Astrocyte (in vitro differentiated cells and primary cell): ENCODE measurements around the gene OR2B2. TPM values are rescaled to one million over a fixed set of nuclear protein-coding genes. Genes with fewer than 3 reads are reported as not detected.
A peak's percentile ranks its signal among the peaks of the same experiment; 100 is the strongest.

ENCODE experiments used
- DNase-seq: peaks from one replicate; pipeline ENCODE4 v3.0.0-alpha.2; 2010; ENCODE audit warnings: low read depth
- FAIRE-seq: peaks from 2 replicates; lab custom pipeline; 2011; peaks lifted over from hg19 to GRCh38; lab: Jason Lieb, UNC
- H2AFZ ChIP-seq: 2 replicates; pipeline ENCODE4 v1.6.0; 2012; ENCODE audit warnings: low read depth, low read length, inconsistent platforms
- H3K27ac ChIP-seq: 2 replicates; pipeline ENCODE4 v1.5.1; 2011; ENCODE audit warnings: low read depth, low read length, inconsistent platforms
- H3K27me3 ChIP-seq: 2 replicates; pipeline ENCODE4 v1.6.0; 2011; ENCODE audit warnings: low read length, inconsistent platforms; ENCODE audit not compliant: insufficient read depth
- H3K36me3 ChIP-seq: 2 replicates; pipeline ENCODE4 v1.5.1; 2011; ENCODE audit warnings: low read length, inconsistent platforms; ENCODE audit not compliant: insufficient read depth
- H3K4me1 ChIP-seq: 2 replicates; pipeline ENCODE4 v1.5.1; 2011; ENCODE audit warnings: low read length, inconsistent platforms; ENCODE audit not compliant: insufficient read depth
- H3K4me2 ChIP-seq: 2 replicates; pipeline ENCODE4 v1.6.0; 2012; ENCODE audit warnings: low read length, inconsistent platforms
- H3K4me3 ChIP-seq: 2 replicates; pipeline ENCODE4 v1.5.1; 2011; ENCODE audit warnings: low read depth, mild to moderate bottlenecking, low read length, inconsistent platforms; ENCODE audit not compliant: insufficient read depth
- H3K79me2 ChIP-seq: 2 replicates; pipeline ENCODE4 v1.6.0; 2012; ENCODE audit warnings: mild to moderate bottlenecking, low read length, inconsistent platforms; ENCODE audit not compliant: insufficient read depth
- H3K9ac ChIP-seq: 2 replicates; pipeline ENCODE4 v1.6.0; 2012; ENCODE audit warnings: mild to moderate bottlenecking, low read length, inconsistent platforms
- H3K9me3 ChIP-seq: 2 replicates; pipeline ENCODE4 v1.5.1; 2012; ENCODE audit warnings: low read depth, mild to moderate bottlenecking, low read length, inconsistent platforms; ENCODE audit not compliant: insufficient read depth
- H4K20me1 ChIP-seq: 2 replicates; pipeline ENCODE4 v1.6.0; 2012; ENCODE audit warnings: low read length, inconsistent platforms; ENCODE audit not compliant: insufficient read depth
- H3K27ac Mint-ChIP-seq: one replicate; pipeline ENCODE4 v1.8.0; 2021; ENCODE audit warnings: mild to moderate bottlenecking, mixed read lengths; ENCODE audit not compliant: unreplicated experiment
- H3K27me3 Mint-ChIP-seq: one replicate; pipeline ENCODE4 v1.8.0; 2021; ENCODE audit warnings: low read depth, mixed read lengths; ENCODE audit not compliant: unreplicated experiment
- H3K36me3 Mint-ChIP-seq: one replicate; pipeline ENCODE4 v1.8.0; 2021; ENCODE audit warnings: low read depth, mixed read lengths; ENCODE audit not compliant: unreplicated experiment
- H3K4me1 Mint-ChIP-seq: one replicate; pipeline ENCODE4 v1.8.0; 2021; ENCODE audit warnings: low read depth, mixed read lengths; ENCODE audit not compliant: unreplicated experiment
- H3K4me3 Mint-ChIP-seq: one replicate; pipeline ENCODE4 v1.8.0; 2021; ENCODE audit warnings: mild to moderate bottlenecking, moderate library complexity, mixed read lengths; ENCODE audit not compliant: unreplicated experiment
- H3K9me3 Mint-ChIP-seq: one replicate; pipeline ENCODE4 v1.8.0; 2021; ENCODE audit warnings: mild to moderate bottlenecking, mixed read lengths; ENCODE audit not compliant: unreplicated experiment
- CTCF ChIP-seq: IDR thresholded peaks from 2 replicates; pipeline ENCODE4 v1.5.1; 2011; ENCODE audit warnings: low read depth, mild to moderate bottlenecking, inconsistent platforms, low read length, moderate library complexity; ENCODE audit not compliant: insufficient read depth
- EZH2 ChIP-seq: IDR thresholded peaks from 2 replicates; pipeline ENCODE4 v1.6.1; 2012; ENCODE audit warnings: mild to moderate bottlenecking, low read length, inconsistent platforms; ENCODE audit not compliant: insufficient read depth
- total RNA-seq: library from RNA; stranded (reverse); gene quantifications from 2 replicates; pipeline ENCODE4 v1.2.1, GENCODE V29; 2021

Gene OR2B2
- total RNA-seq, 1 donor from 2014 or later, result not detected

GRCh38 chr6:27862396-27863066 is 49.7 kb downstream of the OR2B2 start:
- TF ChIP-seq EZH2, result no peak
- no peak for TF ChIP-seq CTCF
- Histone ChIP-seq H3K79me2 (no peaks in the 10 kb centered on the region), H3K36me3 (no peaks in the 10 kb centered on the region), H3K4me2 (peak overlapping the region; percentile 10), H3K9me3 (no peaks in the 10 kb centered on the region), H4K20me1 (no peaks in the 10 kb centered on the region), H3K4me3 (no peak overlapping the region), H3K27me3 (no peaks in the 10 kb centered on the region), H3K27ac (no peak overlapping the region), H2AFZ (no peak overlapping the region), H3K9ac (no peak overlapping the region), H3K4me1 (peaks cover 16% of the 10 kb centered on the region)
- FAIRE-seq, result no peak
- Mint-ChIP-seq H3K27me3 (no peaks in the 10 kb centered on the region), H3K4me3 (no peak overlapping the region), H3K4me1 (peaks cover 11% of the 10 kb centered on the region), H3K36me3 (no peaks in the 10 kb centered on the region), H3K9me3 (peaks cover 10% of the 10 kb centered on the region), H3K27ac (no peak overlapping the region)
- no peak for DNase-seq

- no peak for TF ChIP-seq CTCF
- TF ChIP-seq EZH2, result no peak
- H3K4me1 Mint-ChIP-seq, result peaks cover 11% of the 10 kb centered on the region
- Histone ChIP-seq H2AFZ (no peak overlapping the region), H3K79me2 (no peaks in the 10 kb centered on the region), H3K4me3 (no peak overlapping the region), H4K20me1 (no peaks in the 10 kb centered on the region), H3K27me3 (no peaks in the 10 kb centered on the region), H3K36me3 (no peaks in the 10 kb centered on the region), H3K27ac (no peak overlapping the region), H3K9me3 (no peaks in the 10 kb centered on the region), H3K4me2 (no peak overlapping the region), H3K4me1 (peaks cover 14% of the 10 kb centered on the region), H3K9ac (no peak overlapping the region)
- H3K9me3 Mint-ChIP-seq, result peaks cover 10% of the 10 kb centered on the region
- no peaks in the 10 kb centered on the region for H3K27me3 Mint-ChIP-seq
- DNase-seq (no peak), FAIRE-seq (no peak)
- H3K27ac Mint-ChIP-seq, result no peak overlapping the region
- H3K4me3 Mint-ChIP-seq, result no peak overlapping the region
- H3K36me3 Mint-ChIP-seq, result no peaks in the 10 kb centered on the region
Observed at GRCh38 chr6:27861861-27862260, 50.3 kb downstream of the OR2B2 start.

GRCh38 chr6:27861276-27861840 is 50.8 kb downstream of the OR2B2 start:
- no peaks in the 10 kb centered on the region for H3K27me3 Mint-ChIP-seq

More at GRCh38 chr6:27861276-27861840, 50.8 kb downstream of the OR2B2 start:
- DNase-seq (no peak), FAIRE-seq (no peak)
- Histone ChIP-seq H3K36me3 (no peaks in the 10 kb centered on the region), H3K9ac (no peak overlapping the region), H3K4me2 (no peak overlapping the region), H3K27me3 (no peaks in the 10 kb centered on the region), H3K4me1 (peaks cover 10% of the 10 kb centered on the region), H3K4me3 (no peak overlapping the region), H3K79me2 (no peaks in the 10 kb centered on the region), H3K9me3 (no peaks in the 10 kb centered on the region), H4K20me1 (no peaks in the 10 kb centered on the region), H2AFZ (no peak overlapping the region), H3K27ac (no peak overlapping the region)
- no peak for TF ChIP-seq CTCF
- Mint-ChIP-seq H3K36me3 (no peaks in the 10 kb centered on the region), H3K4me1 (peaks cover 8% of the 10 kb centered on the region), H3K27ac (no peak overlapping the region), H3K9me3 (peaks cover 10% of the 10 kb centered on the region), H3K4me3 (no peak overlapping the region)
